HL-60 (cell line): Measurements from ENCODE around the gene CFAP100.

Experiments
- CTCF ChIP-seq: IDR thresholded peaks from one replicate; pipeline ENCODE4 v1.5.1; 2011; ENCODE audit warnings: low read length, control low read depth, inconsistent platforms; ENCODE audit not compliant: insufficient read depth
- GABPA ChIP-seq: IDR thresholded peaks from 2 replicates; pipeline ENCODE4 v1.6.1; 2012; ENCODE audit warnings: low read depth
- POLR2AphosphoS5 ChIP-seq: IDR thresholded peaks from 2 replicates; pipeline ENCODE4 v1.6.1; 2012; ENCODE audit warnings: low read depth
- REST ChIP-seq: IDR thresholded peaks from 2 replicates; pipeline ENCODE4 v1.6.1; 2012; ENCODE audit warnings: low read depth; ENCODE audit not compliant: insufficient replicate concordance
- SPI1 ChIP-seq: IDR thresholded peaks from 2 replicates; pipeline ENCODE4 v1.6.1; 2012; ENCODE audit warnings: low read depth, mild to moderate bottlenecking, borderline replicate concordance

GRCh38 chr3:126476166-126477060 is 81.7 kb downstream of the CFAP100 start:
- peak; percentile 58 for TF ChIP-seq POLR2AphosphoS5
- no peak for TF ChIP-seq CTCF
- no peak for TF ChIP-seq REST
- no peak for TF ChIP-seq GABPA
- no peak for TF ChIP-seq SPI1
